ENCODE data around the gene THRA. TPM values are rescaled to one million over a fixed set of nuclear protein-coding genes. Genes with fewer than 3 reads are reported as not detected.

The THRA gene
- polyA plus RNA-seq, 1 donor (not counting 4 experiments of a cell fraction or from before 2014, with no cell fraction given), result 4.5 TPM

DNA sequence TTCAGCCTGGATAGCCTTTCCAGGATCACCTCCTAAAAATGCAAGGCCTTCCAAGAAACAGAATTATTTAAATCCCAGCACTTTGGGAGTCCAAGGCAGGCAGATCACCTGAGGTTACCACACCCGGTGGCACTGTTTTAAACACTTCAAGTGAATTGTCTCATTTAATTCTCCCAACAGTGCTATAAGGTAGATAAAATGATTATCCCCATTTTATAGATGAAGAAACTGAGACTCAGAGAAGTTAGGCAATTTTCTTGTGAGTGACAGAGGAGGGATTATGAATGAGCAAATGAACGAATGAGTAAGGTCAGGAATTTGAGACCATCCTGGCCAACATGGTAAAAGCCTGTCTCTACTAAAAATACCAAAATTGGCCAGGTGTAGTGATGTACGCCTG is 16.8 kb downstream of the THRA start:
- H3K9ac ChIP-seq (ENCODE audit: control insufficient read depth, extremely low read depth, insufficient read depth, low read length), result no peak overlapping the region
- no peak for FAIRE-seq
- H3K4me3 ChIP-seq (ENCODE audit: control insufficient read depth in 2 of 3, extremely low read depth in 1 of 3, insufficient read depth in 2 of 3, low read depth in 1 of 3, low read length in 3 of 3), result no peak overlapping the region
- no peaks in the 10 kb centered on the region for H3K36me3 ChIP-seq (ENCODE audit: control insufficient read depth in 2 of 2, extremely low read depth in 1 of 2, insufficient read depth in 2 of 2, low read length in 2 of 2)
- TF ChIP-seq, protein P1, sequence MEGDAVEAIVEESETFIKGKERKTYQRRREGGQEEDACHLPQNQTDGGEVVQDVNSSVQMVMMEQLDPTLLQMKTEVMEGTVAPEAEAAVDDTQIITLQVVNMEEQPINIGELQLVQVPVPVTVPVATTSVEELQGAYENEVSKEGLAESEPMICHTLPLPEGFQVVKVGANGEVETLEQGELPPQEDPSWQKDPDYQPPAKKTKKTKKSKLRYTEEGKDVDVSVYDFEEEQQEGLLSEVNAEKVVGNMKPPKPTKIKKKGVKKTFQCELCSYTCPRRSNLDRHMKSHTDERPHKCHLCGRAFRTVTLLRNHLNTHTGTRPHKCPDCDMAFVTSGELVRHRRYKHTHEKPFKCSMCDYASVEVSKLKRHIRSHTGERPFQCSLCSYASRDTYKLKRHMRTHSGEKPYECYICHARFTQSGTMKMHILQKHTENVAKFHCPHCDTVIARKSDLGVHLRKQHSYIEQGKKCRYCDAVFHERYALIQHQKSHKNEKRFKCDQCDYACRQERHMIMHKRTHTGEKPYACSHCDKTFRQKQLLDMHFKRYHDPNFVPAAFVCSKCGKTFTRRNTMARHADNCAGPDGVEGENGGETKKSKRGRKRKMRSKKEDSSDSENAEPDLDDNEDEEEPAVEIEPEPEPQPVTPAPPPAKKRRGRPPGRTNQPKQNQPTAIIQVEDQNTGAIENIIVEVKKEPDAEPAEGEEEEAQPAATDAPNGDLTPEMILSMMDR (optimal IDR thresholded peaks at IDR 0.05 in 1 of 3, IDR thresholded peaks at IDR 0.05 in 1 of 3, conservative IDR thresholded peaks at IDR 0.05 in 1 of 3; ENCODE audit: extremely low read depth in 1 of 3, insufficient read depth in 2 of 3, low read length in 3 of 3), result no peak
- no peak for TF ChIP-seq EZH2 (IDR thresholded peaks at IDR 0.05; ENCODE audit: low read length)
- H3K27ac ChIP-seq (ENCODE audit: control insufficient read depth, insufficient read depth, low read length), result no peak overlapping the region
- no peak for DNase-seq (ENCODE audit: low read depth, low spot score)
- H3K79me2 ChIP-seq (ENCODE audit: control insufficient read depth, insufficient read depth, low read length), result no peaks in the 10 kb centered on the region
- no peak overlapping the region for H3K4me2 ChIP-seq (ENCODE audit: control insufficient read depth, extremely low read depth, insufficient read depth, low read depth, low read length)
- dilution Hi-C loops (cut with MboI; ENCODE audit: extremely low pct_ligation_motif_present, low sequenced_read_pairs), result no loop called here
- no peak overlapping the region for H2AFZ ChIP-seq (ENCODE audit: control insufficient read depth, low read length)
- peaks cover 10% of the 10 kb centered on the region for H3K4me1 ChIP-seq (ENCODE audit: control insufficient read depth, extremely low read depth, insufficient read depth, low read length)
- H3K9me1 ChIP-seq (ENCODE audit: control insufficient read depth, extremely low read depth, insufficient read depth, low read length), result no peaks in the 10 kb centered on the region
- no peaks in the 10 kb centered on the region for H4K20me1 ChIP-seq (ENCODE audit: control insufficient read depth, extremely low read depth, insufficient read depth, low read length)
- H3K9me3 ChIP-seq (ENCODE audit: control insufficient read depth, low read depth, low read length), result no peaks in the 10 kb centered on the region
- H3K27me3 ChIP-seq (ENCODE audit: control insufficient read depth, extremely low read depth, insufficient read depth, low read length), result no peaks in the 10 kb centered on the region

DNA sequence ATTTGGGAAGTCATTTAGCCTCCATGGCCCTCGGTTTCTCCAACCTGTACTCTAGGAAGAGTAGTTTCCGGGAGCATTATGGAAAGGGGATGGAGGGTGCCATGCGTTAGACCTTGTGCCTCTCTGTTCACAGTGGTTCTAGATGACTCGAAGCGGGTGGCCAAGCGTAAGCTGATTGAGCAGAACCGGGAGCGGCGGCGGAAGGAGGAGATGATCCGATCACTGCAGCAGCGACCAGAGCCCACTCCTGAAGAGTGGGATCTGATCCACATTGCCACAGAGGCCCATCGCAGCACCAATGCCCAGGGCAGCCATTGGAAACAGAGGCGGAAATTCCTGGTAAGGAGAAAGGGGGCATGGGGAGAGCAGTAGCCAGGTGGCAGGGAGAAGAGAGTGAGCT is 21.7 kb downstream of the THRA start:
- H3K36me3 ChIP-seq (ENCODE audit: control insufficient read depth in 2 of 2, extremely low read depth in 1 of 2, insufficient read depth in 2 of 2, low read length in 2 of 2), result peaks cover 5 to 6% of the 10 kb centered on the region in 2 experiments
- no peak overlapping the region for H3K9ac ChIP-seq (ENCODE audit: control insufficient read depth, extremely low read depth, insufficient read depth, low read length)
- no peak overlapping the region for H3K4me3 ChIP-seq (ENCODE audit: control insufficient read depth in 2 of 3, extremely low read depth in 1 of 3, insufficient read depth in 2 of 3, low read depth in 1 of 3, low read length in 3 of 3)
- FAIRE-seq (no peak), DNase-seq (ENCODE audit: low read depth, low spot score) (no peak)
- no peaks in the 10 kb centered on the region for H3K27me3 ChIP-seq (ENCODE audit: control insufficient read depth, extremely low read depth, insufficient read depth, low read length)
- TF ChIP-seq, protein P1 (optimal IDR thresholded peaks at IDR 0.05 in 1 of 3, IDR thresholded peaks at IDR 0.05 in 1 of 3, conservative IDR thresholded peaks at IDR 0.05 in 1 of 3; ENCODE audit: extremely low read depth in 1 of 3, insufficient read depth in 2 of 3, low read length in 3 of 3), result no peak
- no peak for TF ChIP-seq EZH2 (IDR thresholded peaks at IDR 0.05; ENCODE audit: low read length)
- H3K79me2 ChIP-seq (ENCODE audit: control insufficient read depth, insufficient read depth, low read length), result no peaks in the 10 kb centered on the region
- H3K9me1 ChIP-seq (ENCODE audit: control insufficient read depth, extremely low read depth, insufficient read depth, low read length), result no peaks in the 10 kb centered on the region
- dilution Hi-C loops (cut with MboI; ENCODE audit: extremely low pct_ligation_motif_present, low sequenced_read_pairs), result no loop called here
- no peaks in the 10 kb centered on the region for H3K9me3 ChIP-seq (ENCODE audit: control insufficient read depth, low read depth, low read length)
- H4K20me1 ChIP-seq (ENCODE audit: control insufficient read depth, extremely low read depth, insufficient read depth, low read length), result no peaks in the 10 kb centered on the region
- no peak overlapping the region for H3K4me2 ChIP-seq (ENCODE audit: control insufficient read depth, extremely low read depth, insufficient read depth, low read depth, low read length)
- no peak overlapping the region for H2AFZ ChIP-seq (ENCODE audit: control insufficient read depth, low read length)
- H3K27ac ChIP-seq (ENCODE audit: control insufficient read depth, insufficient read depth, low read length), result no peak overlapping the region
- no peaks in the 10 kb centered on the region for H3K4me1 ChIP-seq (ENCODE audit: control insufficient read depth, extremely low read depth, insufficient read depth, low read length)
